Heart left ventricle (tissue), 13 donors: Measurements from ENCODE around the gene DNAH17.

Source experiments
- POLR2A ChIP-seq, 2 donors: fragments of 450-650 bp; IDR thresholded peaks; one replicate each; pipeline ENCODE4 v1.6.1; 2017; ENCODE audit warnings: antibody characterized with exemption in 2 of 2, mild to moderate bottlenecking in 2 of 2, moderate library complexity in 2 of 2
- TF ChIP-seq, protein P1 (sequence below), 12 donors: fragments of 200-600 bp; sonication (generic) in 4 of 12; IDR thresholded peaks; one replicate each; pipeline versions ENCODE4 v1.5.0 to v1.8.0; 2018 to 2022; ENCODE audit warnings: antibody characterized with exemption in 12 of 12, mild to moderate bottlenecking in 5 of 12
- donor health status: ischemic (EF 13 %, LVEDD 7.1; RV severe dilation, severe dysfunction).
- donor health status: DM: no; HTN: yes; CAD: no.
- donor health status: DM: no; HTN: no; CAD: no.
- donor health status: ischemic (EF 25% LVEDD 6.9; RV normal size, moderate dysfunction).
- donor health status: ischemic (EF 25% LVEDD 5.7; RV mildly dilated, moderate dysfunction).
- donor health status: ischemic (EF 35%, LVEDD 5.7; RV mildly dilated, moderate dysfunction).
- donor health status: nonischemic (EF 11% LVEDD 7.7; RV severe dilation, severe dysfunction).
- donor health status: DM: yes; HTN: yes; CAD: no.
- donor health status: PGD.
- donor health status: ischemic (EF 29% LVEDD 5.4; RV normal size, mild dysfunction).
- donor health status: nonischemic (EF 23%, LVEDD 6.1; RV moderate dilation, normal function).

DNA sequence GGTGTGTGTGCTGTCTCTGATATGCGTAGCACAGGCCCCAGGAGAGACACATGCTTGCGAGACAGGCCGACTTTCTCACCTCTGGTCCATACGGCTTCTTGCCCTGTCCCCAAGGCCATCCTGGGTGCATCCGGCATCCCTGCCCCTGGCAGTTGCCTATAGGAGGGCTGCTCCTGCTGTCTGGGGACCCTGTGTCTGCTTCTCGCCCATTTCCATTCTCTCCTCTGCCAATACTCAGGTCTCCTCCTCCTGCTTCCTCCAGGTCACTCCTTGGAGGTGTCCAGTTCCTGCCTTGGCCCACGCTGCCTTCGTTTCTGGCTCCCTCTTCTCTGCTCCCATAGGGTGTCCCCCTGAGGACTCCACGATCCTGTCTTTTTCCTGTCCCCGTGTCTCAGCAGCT lies 89.0 kb downstream of the DNAH17 start:
- TF ChIP-seq, protein P1, sequence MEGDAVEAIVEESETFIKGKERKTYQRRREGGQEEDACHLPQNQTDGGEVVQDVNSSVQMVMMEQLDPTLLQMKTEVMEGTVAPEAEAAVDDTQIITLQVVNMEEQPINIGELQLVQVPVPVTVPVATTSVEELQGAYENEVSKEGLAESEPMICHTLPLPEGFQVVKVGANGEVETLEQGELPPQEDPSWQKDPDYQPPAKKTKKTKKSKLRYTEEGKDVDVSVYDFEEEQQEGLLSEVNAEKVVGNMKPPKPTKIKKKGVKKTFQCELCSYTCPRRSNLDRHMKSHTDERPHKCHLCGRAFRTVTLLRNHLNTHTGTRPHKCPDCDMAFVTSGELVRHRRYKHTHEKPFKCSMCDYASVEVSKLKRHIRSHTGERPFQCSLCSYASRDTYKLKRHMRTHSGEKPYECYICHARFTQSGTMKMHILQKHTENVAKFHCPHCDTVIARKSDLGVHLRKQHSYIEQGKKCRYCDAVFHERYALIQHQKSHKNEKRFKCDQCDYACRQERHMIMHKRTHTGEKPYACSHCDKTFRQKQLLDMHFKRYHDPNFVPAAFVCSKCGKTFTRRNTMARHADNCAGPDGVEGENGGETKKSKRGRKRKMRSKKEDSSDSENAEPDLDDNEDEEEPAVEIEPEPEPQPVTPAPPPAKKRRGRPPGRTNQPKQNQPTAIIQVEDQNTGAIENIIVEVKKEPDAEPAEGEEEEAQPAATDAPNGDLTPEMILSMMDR (IDR thresholded peaks at IDR 0.05): no peak
- no peak for TF ChIP-seq POLR2A (IDR thresholded peaks at IDR 0.05)
